ENCODE data around the gene GAD1.

Gene GAD1

GRCh38 chr2:170818036-170818751 is 1.5 kb downstream of the GAD1 start:
- no peak for DNase-seq (ENCODE audit: low read depth in 2 of 2)

- no peak for DNase-seq (ENCODE audit: low read depth in 2 of 2)
These were observed 2.2 kb downstream of the GAD1 start for GRCh38 chr2:170818752-170819470.

- no peak for DNase-seq (ENCODE audit: low read depth in 2 of 2)
These were observed 3.3 kb downstream of the GAD1 start for GRCh38 chr2:170819680-170820664.

GRCh38 chr2:170820757-170821530 is 4.3 kb downstream of the GAD1 start:
- no peak for DNase-seq (ENCODE audit: low read depth in 2 of 2)

- DNase-seq (ENCODE audit: low read depth in 2 of 2): no peak
These were observed 5.0 kb downstream of the GAD1 start for GRCh38 chr2:170821531-170822289.

- DNase-seq (ENCODE audit: low read depth in 2 of 2): peak in 1 of 2 donors; percentile 43
These were observed 5.8 kb downstream of the GAD1 start for GRCh38 chr2:170822290-170823087.

- no peak for DNase-seq (ENCODE audit: low read depth in 2 of 2)
These were observed 6.6 kb downstream of the GAD1 start for GRCh38 chr2:170823088-170823897.

GRCh38 chr2:170823898-170824215 is 7.2 kb downstream of the GAD1 start:
- no peak for DNase-seq (ENCODE audit: low read depth in 2 of 2)

- no peak for DNase-seq (ENCODE audit: low read depth in 2 of 2)
These were observed 7.9 kb downstream of the GAD1 start for GRCh38 chr2:170824526-170825015.

- no peak for DNase-seq (ENCODE audit: low read depth in 2 of 2)
These were observed 11.3 kb downstream of the GAD1 start for GRCh38 chr2:170827841-170828532.

- DNase-seq (ENCODE audit: low read depth in 2 of 2): no peak
These were observed 11.8 kb downstream of the GAD1 start for GRCh38 chr2:170828533-170828916.

GRCh38 chr2:170829036-170829435 is 12.3 kb downstream of the GAD1 start:
- no peak for DNase-seq (ENCODE audit: low read depth in 2 of 2)

GRCh38 chr2:170830166-170830565 is 13.5 kb downstream of the GAD1 start:
- no peak for DNase-seq (ENCODE audit: low read depth in 2 of 2)

GRCh38 chr2:170831115-170831514 is 14.4 kb downstream of the GAD1 start:
- DNase-seq (ENCODE audit: low read depth in 2 of 2): no peak

- no peak for DNase-seq (ENCODE audit: low read depth in 2 of 2)
These were observed 19.3 kb downstream of the GAD1 start for GRCh38 chr2:170836027-170836426.

- no peak for DNase-seq (ENCODE audit: low read depth in 2 of 2)
These were observed 24.1 kb downstream of the GAD1 start for GRCh38 chr2:170840717-170841210.

- no peak for DNase-seq (ENCODE audit: low read depth in 2 of 2)
These were observed 26.1 kb downstream of the GAD1 start for GRCh38 chr2:170842785-170843184.

- DNase-seq (ENCODE audit: low read depth in 2 of 2): no peak
These were observed 27.0 kb downstream of the GAD1 start for GRCh38 chr2:170843656-170844055.
